Hepatocyte (in vitro differentiated cells): ENCODE results near the gene MTHFS. TPM values are rescaled to one million over a fixed set of nuclear protein-coding genes. Genes with fewer than 3 reads are reported as not detected.

Experiments
- DNase-seq: peaks from one replicate; pipeline ENCODE4 v3.0.0-alpha.2; 2016; ENCODE audit warnings: low spot score
- H2AFZ ChIP-seq: fragments of 200-600 bp; sonication (generic); 2 replicates; pipeline ENCODE4 v1.6.0; 2016; ENCODE audit warnings: antibody characterized with exemption, mild to moderate bottlenecking
- H3K27ac ChIP-seq: fragments of 200-600 bp; sonication (generic); 2 replicates; pipeline ENCODE4 v1.5.1; 2016; ENCODE audit warnings: mild to moderate bottlenecking
- H3K27me3 ChIP-seq: fragments of 200-600 bp; sonication (generic); 2 replicates; pipeline ENCODE4 v1.6.1; 2016
- H3K36me3 ChIP-seq: fragments of 200-600 bp; sonication (generic); replicated peaks from 2 replicates; pipeline ENCODE4 v1.5.1; 2016; ENCODE audit warnings: low read depth; ENCODE audit not compliant: insufficient read depth
- H3K4me1 ChIP-seq: fragments of 200-600 bp; sonication (generic); 2 replicates; pipeline ENCODE4 v1.5.1; 2016; ENCODE audit warnings: mild to moderate bottlenecking, moderate library complexity; ENCODE audit not compliant: insufficient read depth
- H3K4me2 ChIP-seq: fragments of 200-600 bp; sonication (generic); 2 replicates; pipeline ENCODE4 v1.6.0; 2016
- H3K4me3 ChIP-seq: fragments of 200-600 bp; sonication (generic); 2 replicates; pipeline ENCODE4 v1.5.1; 2016; ENCODE audit warnings: mild to moderate bottlenecking
- H3K79me2 ChIP-seq: fragments of 200-600 bp; sonication (generic); 2 replicates; pipeline ENCODE4 v1.6.0; 2017; ENCODE audit warnings: mild to moderate bottlenecking
- H3K9me2 ChIP-seq: fragments of 200-600 bp; sonication (generic); replicated peaks from 2 replicates; pipeline ENCODE4 v1.6.0; 2017; ENCODE audit warnings: mild to moderate bottlenecking; ENCODE audit not compliant: insufficient read depth
- H3K9me3 ChIP-seq: fragments of 200-600 bp; sonication (generic); 2 replicates; pipeline ENCODE4 v1.5.1; 2016; ENCODE audit warnings: low read depth, mild to moderate bottlenecking
- H4K20me1 ChIP-seq: fragments of 200-600 bp; sonication (generic); 2 replicates; pipeline ENCODE4 v1.6.0; 2016; ENCODE audit warnings: mild to moderate bottlenecking; ENCODE audit not compliant: insufficient read depth, poor library complexity, severe bottlenecking
- EZH2 ChIP-seq: fragments of 200-600 bp; sonication (generic); IDR thresholded peaks from 2 replicates; pipeline ENCODE4 v1.6.1; 2016; ENCODE audit warnings: antibody characterized with exemption, mild to moderate bottlenecking, borderline replicate concordance
- EZH2phosphoT487 ChIP-seq: fragments of 200-600 bp; sonication (generic); IDR thresholded peaks from one replicate; pipeline ENCODE4 v1.6.1; 2018; ENCODE audit warnings: antibody characterized with exemption, mild to moderate bottlenecking, low read depth, moderate library complexity; ENCODE audit not compliant: unreplicated experiment, severe bottlenecking
- WGBS: methylation state at CpG from one replicate; pipeline ENCODE4 v1.1.6; 2016; ENCODE audit warnings: low lambda C conversion rate; ENCODE audit errors: missing lambda C conversion rate; 5-methylcytosine and 5-hydroxymethylcytosine counted together
- polyA plus RNA-seq: library from polyadenylated mRNA; unstranded; fragments of >200 nt; fragmentation: Nextera tagmentation; extraction: Ambion mirVana; gene quantifications from 2 replicates; pipeline ENCODE4 v1.2.1, GENCODE V29; 2016
- total RNA-seq: library from RNA; depleted of rRNA; stranded (reverse); fragments of >200 nt; gene quantifications from 2 replicates; pipeline ENCODE4 v1.2.3, GENCODE V29; 2014
- TF ChIP-seq, protein P1 (sequence below): fragments of 200-600 bp; sonication (generic); IDR thresholded peaks from 2 replicates; pipeline ENCODE4 v1.5.1; 2016; ENCODE audit warnings: antibody characterized with exemption, mild to moderate bottlenecking; ENCODE audit not compliant: poor library complexity

MTHFS gene
- total and polyA plus RNA-seq, 2 experiments from 2014 or later = 84.0 to 89.4 TPM

DNA sequence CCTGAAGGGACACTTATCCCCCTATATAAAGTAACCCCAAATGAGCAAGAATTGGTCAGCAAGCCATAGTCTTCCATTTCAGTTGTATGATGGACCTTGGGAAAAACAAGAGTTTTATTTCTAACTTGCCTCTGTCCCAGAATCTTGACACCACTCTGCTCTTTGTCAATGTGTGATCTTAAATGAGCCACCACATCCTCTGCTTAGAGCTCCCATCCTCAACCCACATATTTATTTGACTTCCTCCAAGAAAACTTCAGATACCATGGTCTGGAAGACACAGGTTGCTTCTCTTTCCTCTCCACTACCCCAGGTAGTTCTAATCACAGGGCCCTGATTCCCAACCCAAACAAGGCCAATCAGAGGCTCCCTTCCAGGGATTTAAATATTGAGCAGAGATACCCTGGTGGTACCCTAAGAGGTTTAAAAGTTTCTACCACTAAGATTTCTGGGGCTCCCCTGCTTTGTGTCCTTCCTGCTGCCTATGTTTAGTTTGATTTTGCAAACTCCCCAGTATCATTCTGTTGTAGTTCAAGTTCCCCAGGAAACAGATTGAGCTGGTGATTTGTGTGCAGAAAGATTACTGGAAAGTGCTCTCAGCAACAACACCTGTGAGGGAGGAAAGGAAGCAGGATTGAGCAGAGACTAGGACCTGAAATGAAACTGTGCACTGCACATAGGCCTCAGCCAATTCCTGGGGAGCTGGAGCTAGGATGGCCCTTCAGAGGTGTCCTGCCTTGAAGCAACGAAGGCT is 64.3 kb downstream of the MTHFS start:
- no peaks in the 10 kb centered on the region for H4K20me1 ChIP-seq
- no peaks in the 10 kb centered on the region for H3K9me2 ChIP-seq
- peaks cover 5% of the 10 kb centered on the region for H3K9me3 ChIP-seq
- no peak overlapping the region for H2AFZ ChIP-seq
- H3K4me3 ChIP-seq = no peak overlapping the region
- H3K36me3 ChIP-seq = no peaks in the 10 kb centered on the region
- TF ChIP-seq, protein P1, sequence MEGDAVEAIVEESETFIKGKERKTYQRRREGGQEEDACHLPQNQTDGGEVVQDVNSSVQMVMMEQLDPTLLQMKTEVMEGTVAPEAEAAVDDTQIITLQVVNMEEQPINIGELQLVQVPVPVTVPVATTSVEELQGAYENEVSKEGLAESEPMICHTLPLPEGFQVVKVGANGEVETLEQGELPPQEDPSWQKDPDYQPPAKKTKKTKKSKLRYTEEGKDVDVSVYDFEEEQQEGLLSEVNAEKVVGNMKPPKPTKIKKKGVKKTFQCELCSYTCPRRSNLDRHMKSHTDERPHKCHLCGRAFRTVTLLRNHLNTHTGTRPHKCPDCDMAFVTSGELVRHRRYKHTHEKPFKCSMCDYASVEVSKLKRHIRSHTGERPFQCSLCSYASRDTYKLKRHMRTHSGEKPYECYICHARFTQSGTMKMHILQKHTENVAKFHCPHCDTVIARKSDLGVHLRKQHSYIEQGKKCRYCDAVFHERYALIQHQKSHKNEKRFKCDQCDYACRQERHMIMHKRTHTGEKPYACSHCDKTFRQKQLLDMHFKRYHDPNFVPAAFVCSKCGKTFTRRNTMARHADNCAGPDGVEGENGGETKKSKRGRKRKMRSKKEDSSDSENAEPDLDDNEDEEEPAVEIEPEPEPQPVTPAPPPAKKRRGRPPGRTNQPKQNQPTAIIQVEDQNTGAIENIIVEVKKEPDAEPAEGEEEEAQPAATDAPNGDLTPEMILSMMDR = no peak
- TF ChIP-seq EZH2phosphoT487 = no peak
- TF ChIP-seq EZH2 = no peak
- no peaks in the 10 kb centered on the region for H3K79me2 ChIP-seq
- H3K4me1 ChIP-seq = no peaks in the 10 kb centered on the region
- no peak for DNase-seq
- WGBS = 100% methylated on average over 1 of the region's 1 CpG
- no peak overlapping the region for H3K27ac ChIP-seq
- H3K4me2 ChIP-seq = no peak overlapping the region
- H3K27me3 ChIP-seq = no peaks in the 10 kb centered on the region

DNA sequence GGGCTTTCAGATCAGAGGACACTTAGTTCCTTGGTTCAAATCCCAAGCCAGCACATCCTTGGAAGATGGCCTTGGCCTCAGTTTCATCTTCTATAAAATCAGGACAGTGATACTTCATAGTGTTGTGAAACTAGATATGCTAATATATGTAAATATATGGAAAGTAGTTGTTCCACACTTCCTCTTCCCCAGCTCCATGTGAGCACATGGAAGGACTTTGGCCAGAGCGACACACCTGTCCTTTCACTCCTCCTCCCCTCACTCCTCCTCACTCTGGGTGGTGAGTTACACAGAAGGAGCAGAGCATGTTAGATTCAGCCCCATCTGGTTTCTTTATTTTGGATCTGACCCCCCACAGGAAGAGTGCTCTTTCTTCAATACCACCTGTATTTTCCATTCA is 65.2 kb downstream of the MTHFS start:
- DNase-seq = no peak
- Histone ChIP-seq H3K27me3 (no peaks in the 10 kb centered on the region), H3K27ac (no peak overlapping the region)

DNA sequence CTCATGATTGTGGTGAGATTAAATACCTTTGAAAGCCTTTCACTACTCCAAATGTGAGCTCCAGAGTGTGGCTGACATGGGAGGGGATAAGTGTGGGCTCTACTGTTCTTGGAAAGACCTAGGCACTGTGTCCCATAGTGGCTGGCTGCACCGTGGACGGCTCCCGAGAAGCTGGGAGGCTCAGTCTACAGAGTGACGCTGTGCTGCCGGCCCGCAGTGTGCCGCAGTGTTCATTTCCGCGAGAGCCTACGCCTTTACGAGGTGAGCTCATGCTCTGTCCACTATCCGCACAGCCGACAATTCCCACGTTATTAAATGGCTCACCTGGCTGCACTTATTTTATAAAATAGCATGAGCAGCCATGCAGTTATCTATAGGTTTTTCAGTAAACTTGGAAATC is 66.9 kb downstream of the MTHFS start:
- WGBS = 92% methylated on average over 14 of the region's 14 CpGs
- H3K27me3 ChIP-seq = no peaks in the 10 kb centered on the region
- H3K9me2 ChIP-seq = no peaks in the 10 kb centered on the region
- no peak overlapping the region for H2AFZ ChIP-seq
- no peak for DNase-seq
- H4K20me1 ChIP-seq = no peaks in the 10 kb centered on the region
- no peak overlapping the region for H3K4me3 ChIP-seq
- H3K79me2 ChIP-seq = no peaks in the 10 kb centered on the region
- no peak overlapping the region for H3K27ac ChIP-seq
- no peaks in the 10 kb centered on the region for H3K36me3 ChIP-seq
- H3K4me2 ChIP-seq = no peak overlapping the region
- H3K9me3 ChIP-seq = peaks cover 5% of the 10 kb centered on the region
- TF ChIP-seq EZH2 (no peak), EZH2phosphoT487 (no peak)
- TF ChIP-seq, protein P1 = no peak
- H3K4me1 ChIP-seq = no peaks in the 10 kb centered on the region

More for the DNA sequence above, 65.2 kb downstream of the MTHFS start:
- Histone ChIP-seq H3K79me2 (no peaks in the 10 kb centered on the region), H3K9me2 (no peaks in the 10 kb centered on the region), H2AFZ (no peak overlapping the region), H3K36me3 (no peaks in the 10 kb centered on the region), H3K4me2 (no peak overlapping the region), H3K4me1 (no peaks in the 10 kb centered on the region), H3K9me3 (peaks cover 5% of the 10 kb centered on the region), H3K4me3 (no peak overlapping the region), H4K20me1 (no peaks in the 10 kb centered on the region)
- TF ChIP-seq, protein P1 = no peak
- TF ChIP-seq EZH2phosphoT487 (no peak), EZH2 (no peak)
- 94% methylated on average over 1 of the region's 1 CpG for WGBS
